KMS-11 (cell line): Measurements from ENCODE around the gene DSCAM.
"Not testable (repeated sequence)": the region's sequence is repeated elsewhere in the genome, so short reads cannot be mapped to it uniquely, and the experiment has no call there.

Experiments used
- H2AFZ ChIP-seq: fragments of 200-600 bp; sonication (generic); 2 replicates; pipeline ENCODE4 v1.6.1; 2016; ENCODE audit warnings: antibody characterized with exemption, mixed run types, low read depth
- H3K27ac ChIP-seq: fragments of 200-600 bp; sonication (generic); 2 replicates; pipeline ENCODE4 v1.6.1; 2016; ENCODE audit warnings: mild to moderate bottlenecking, mixed run types
- H3K27me3 ChIP-seq: fragments of 200-600 bp; sonication (generic); 2 replicates; pipeline ENCODE4 v1.6.1; 2017; ENCODE audit warnings: mild to moderate bottlenecking, low read depth, mixed run types, moderate library complexity; ENCODE audit not compliant: insufficient read depth
- H3K36me3 ChIP-seq: fragments of 200-600 bp; sonication (generic); 2 replicates; pipeline ENCODE4 v1.6.1; 2017; ENCODE audit warnings: mild to moderate bottlenecking, mixed run types; ENCODE audit not compliant: insufficient read depth
- H3K4me1 ChIP-seq: fragments of 200-600 bp; sonication (generic); 2 replicates; pipeline ENCODE4 v1.6.1; 2016; ENCODE audit warnings: mild to moderate bottlenecking, low read depth, mixed run types; ENCODE audit not compliant: poor library complexity, severe bottlenecking
- H3K4me2 ChIP-seq: fragments of 200-600 bp; sonication (generic); 2 replicates; pipeline ENCODE4 v1.7.0; 2016; ENCODE audit warnings: mild to moderate bottlenecking, mixed run types
- H3K4me3 ChIP-seq: fragments of 200-600 bp; sonication (generic); IDR thresholded peaks from 2 replicates; pipeline ENCODE4 v1.6.1; 2017; ENCODE audit warnings: low read depth, low read length, mixed read lengths; ENCODE audit not compliant: insufficient read depth
- H3K79me2 ChIP-seq: fragments of 200-600 bp; sonication (generic); 2 replicates; pipeline ENCODE4 v1.6.1; 2016; ENCODE audit warnings: low read depth, mixed run types; ENCODE audit not compliant: insufficient read depth
- H3K9ac ChIP-seq: fragments of 200-600 bp; sonication (generic); 2 replicates; pipeline ENCODE4 v1.6.1; 2016; ENCODE audit warnings: mild to moderate bottlenecking, mixed run types
- H4K20me1 ChIP-seq: fragments of 200-600 bp; sonication (generic); 2 replicates; pipeline ENCODE4 v1.6.1; 2016; ENCODE audit warnings: mild to moderate bottlenecking, mixed run types; ENCODE audit not compliant: insufficient read depth
- CTCF ChIP-seq: fragments of 200-600 bp; sonication (generic); conservative IDR thresholded peaks from 2 replicates; pipeline ENCODE4 v1.6.1; 2017; ENCODE audit warnings: low read depth, mild to moderate bottlenecking, antibody characterized with exemption, low read length, moderate library complexity, mixed read lengths

DSCAM gene

DNA sequence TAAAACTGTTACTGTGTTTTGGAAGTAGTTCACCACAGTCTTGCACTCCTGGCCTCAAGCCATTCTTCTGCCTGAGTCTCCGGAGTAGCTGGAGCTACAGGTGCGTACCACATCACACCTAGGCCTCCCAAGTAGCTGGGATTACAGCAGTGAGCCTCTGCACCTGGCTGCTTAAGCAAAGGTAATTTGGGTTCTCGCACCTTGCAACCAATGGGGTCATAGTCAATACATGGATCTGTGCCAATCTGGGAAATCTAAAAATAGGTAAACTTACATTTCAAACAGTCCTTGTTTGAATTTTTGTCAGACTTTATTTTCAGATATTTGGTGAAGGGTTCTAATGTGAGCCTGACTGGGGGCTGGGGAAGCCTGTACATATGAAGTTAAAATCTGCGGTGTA, 513.2 kb downstream of the DSCAM start:
- H3K4me2 ChIP-seq, result no peak overlapping the region
- no peaks in the 10 kb centered on the region for H3K27me3 ChIP-seq
- TF ChIP-seq CTCF, result no peak
- no peaks in the 10 kb centered on the region for H3K79me2 ChIP-seq
- no peak overlapping the region for H3K4me3 ChIP-seq
- no peaks in the 10 kb centered on the region for H3K4me1 ChIP-seq
- no peaks in the 10 kb centered on the region for H4K20me1 ChIP-seq
- H3K36me3 ChIP-seq, result no peaks in the 10 kb centered on the region
- no peak overlapping the region for H3K27ac ChIP-seq
- H2AFZ ChIP-seq, result no peak overlapping the region
- H3K9ac ChIP-seq, result no peak overlapping the region

DNA sequence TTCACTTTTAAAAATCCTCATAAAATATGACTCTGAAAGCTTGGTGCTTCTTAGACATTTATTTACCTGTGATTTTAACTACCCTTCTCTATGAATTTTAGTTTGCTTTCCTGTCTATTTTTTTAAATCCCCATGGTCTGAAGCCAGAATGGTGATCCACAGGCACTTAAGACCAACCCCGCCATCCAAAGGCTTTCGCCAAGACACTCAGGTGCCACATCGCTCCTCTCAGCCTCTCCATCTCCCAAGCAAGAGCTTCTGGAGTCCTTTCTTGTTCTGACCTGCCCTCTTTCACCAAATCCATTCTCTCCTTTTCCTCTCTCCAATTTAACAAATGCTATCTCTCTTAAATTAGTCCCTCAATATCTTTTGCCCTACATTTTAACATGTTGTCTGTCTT, 515.2 kb downstream of the DSCAM start:
- H3K9ac ChIP-seq, result no peak overlapping the region
- no peaks in the 10 kb centered on the region for H4K20me1 ChIP-seq
- H3K4me2 ChIP-seq, result no peak overlapping the region
- H3K79me2 ChIP-seq, result no peaks in the 10 kb centered on the region
- H3K27me3 ChIP-seq, result no peaks in the 10 kb centered on the region
- no peaks in the 10 kb centered on the region for H3K36me3 ChIP-seq
- no peak overlapping the region for H2AFZ ChIP-seq
- no peaks in the 10 kb centered on the region for H3K4me1 ChIP-seq
- no peak overlapping the region for H3K4me3 ChIP-seq
- H3K27ac ChIP-seq, result no peak overlapping the region
- no peak for TF ChIP-seq CTCF

- Histone ChIP-seq H3K9ac (no peak overlapping the region), H3K27ac (no peak overlapping the region), H3K27me3 (no peaks in the 10 kb centered on the region), H3K36me3 (no peaks in the 10 kb centered on the region), H4K20me1 (no peaks in the 10 kb centered on the region), H3K4me1 (no peaks in the 10 kb centered on the region), H3K4me3 (no peak overlapping the region), H2AFZ (no peak overlapping the region), H3K4me2 (no peak overlapping the region), H3K79me2 (no peaks in the 10 kb centered on the region)
- no peak for TF ChIP-seq CTCF
Observed at GRCh38 chr21:40331172-40331571, 515.8 kb downstream of the DSCAM start.

GRCh38 chr21:40324389-40324788, 522.6 kb downstream of the DSCAM start:
- Histone ChIP-seq H4K20me1 (no peaks in the 10 kb centered on the region), H3K27ac (no peak overlapping the region), H3K79me2 (no peaks in the 10 kb centered on the region), H3K4me2 (no peak overlapping the region), H3K36me3 (no peaks in the 10 kb centered on the region), H2AFZ (no peak overlapping the region), H3K27me3 (no peaks in the 10 kb centered on the region), H3K4me1 (no peaks in the 10 kb centered on the region), H3K4me3 (no peak overlapping the region), H3K9ac (no peak overlapping the region)
- TF ChIP-seq CTCF, result no peak

DNA sequence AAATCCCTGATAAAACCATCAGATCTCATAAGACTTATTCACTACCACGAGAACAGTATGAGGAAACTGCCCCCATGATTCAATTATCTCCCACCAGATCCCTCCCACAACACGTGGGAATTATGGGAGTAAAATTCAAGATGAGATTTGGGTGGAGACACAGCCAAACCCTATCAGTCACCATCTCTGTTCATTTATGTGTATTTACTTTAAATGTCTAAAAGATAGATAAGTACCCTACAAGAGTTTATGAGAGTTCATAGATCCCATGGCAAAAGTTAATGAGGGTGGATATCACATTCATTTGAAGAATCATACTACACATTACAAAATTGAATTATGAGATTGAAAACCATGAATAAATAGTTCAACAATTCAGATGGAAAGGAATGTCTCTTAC, 526.2 kb downstream of the DSCAM start:
- not testable (repeated sequence) for H4K20me1 ChIP-seq, H3K79me2 ChIP-seq, H3K4me3 ChIP-seq, H3K36me3 ChIP-seq, H3K4me2 ChIP-seq, H3K27me3 ChIP-seq, H3K4me1 ChIP-seq, H3K27ac ChIP-seq, H2AFZ ChIP-seq, H3K9ac ChIP-seq
